HEK293T (cell line): Measurements from ENCODE around the gene ZC3H4.

Source experiments
- BHLHE40 ChIP-seq: fragments of 450-650 bp; IDR thresholded peaks from 2 replicates; pipeline ENCODE4 v1.6.1; 2016; ENCODE audit warnings: mild to moderate bottlenecking, moderate library complexity, borderline replicate concordance
- CTBP1 ChIP-seq: fragments of 450-650 bp; IDR thresholded peaks from 2 replicates; pipeline ENCODE4 v1.6.1; 2016; ENCODE audit warnings: borderline replicate concordance
- ELF4 ChIP-seq: fragments of 450-650 bp; IDR thresholded peaks from 2 replicates; pipeline ENCODE4 v1.6.1; 2017; ENCODE audit warnings: antibody characterized with exemption
- FOXA1 ChIP-seq: fragments of 450-650 bp; IDR thresholded peaks from 2 replicates; pipeline ENCODE4 v1.6.1; 2016; ENCODE audit warnings: mild to moderate bottlenecking
- FOXM1 ChIP-seq: fragments of 450-650 bp; IDR thresholded peaks from 2 replicates; pipeline ENCODE4 v1.6.1; 2017; ENCODE audit warnings: mild to moderate bottlenecking, borderline replicate concordance
- HDGF ChIP-seq: fragments of 450-650 bp; IDR thresholded peaks from 2 replicates; pipeline ENCODE4 v1.6.1; 2017; ENCODE audit warnings: antibody characterized with exemption, borderline replicate concordance
- L3MBTL2 ChIP-seq: fragments of 450-650 bp; conservative IDR thresholded peaks from 2 replicates; pipeline ENCODE4 v1.6.1; 2016; ENCODE audit warnings: mild to moderate bottlenecking
- LEF1 ChIP-seq: fragments of 450-650 bp; IDR thresholded peaks from 2 replicates; pipeline ENCODE4 v1.6.1; 2017; ENCODE audit warnings: mild to moderate bottlenecking, borderline replicate concordance
- PKNOX1 ChIP-seq: fragments of 450-650 bp; IDR thresholded peaks from 2 replicates; pipeline ENCODE4 v1.6.1; 2016
- SP1 ChIP-seq: fragments of 450-650 bp; IDR thresholded peaks from 2 replicates; pipeline ENCODE4 v1.6.1; 2017
- SUZ12 ChIP-seq: fragments of 450-650 bp; IDR thresholded peaks from 2 replicates; pipeline ENCODE4 v1.6.1; 2016; ENCODE audit warnings: mild to moderate bottlenecking
- ZNF384 ChIP-seq: fragments of 450-650 bp; IDR thresholded peaks from 2 replicates; pipeline ENCODE4 v1.6.1; 2016

DNA sequence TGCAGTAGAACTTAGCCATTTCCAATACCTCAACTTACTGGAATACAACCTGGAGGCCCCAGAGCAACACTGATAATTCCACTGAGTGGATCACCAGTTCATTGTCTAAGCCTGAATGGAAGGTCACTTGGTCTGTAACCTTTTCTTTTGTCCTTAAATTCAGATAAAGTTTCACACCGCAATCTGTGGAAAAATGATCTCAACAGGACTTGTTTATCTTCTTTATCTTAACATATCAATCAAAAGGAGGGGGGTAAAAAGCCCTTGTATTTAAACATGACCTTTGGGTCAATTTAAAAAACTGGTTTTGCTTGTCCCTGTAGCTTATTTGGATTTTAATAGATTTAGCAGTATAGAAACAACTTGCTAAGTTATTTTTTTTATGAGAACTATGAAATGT lies 38.6 kb upstream of the ZC3H4 start:
- TF ChIP-seq SUZ12: no peak
- no peak for TF ChIP-seq LEF1
- TF ChIP-seq L3MBTL2: no peak
- no peak for TF ChIP-seq FOXM1
- TF ChIP-seq ZNF384: no peak
- TF ChIP-seq PKNOX1: no peak
- TF ChIP-seq HDGF: no peak
- no peak for TF ChIP-seq FOXA1
- no peak for TF ChIP-seq ELF4
- no peak for TF ChIP-seq SP1
- TF ChIP-seq CTBP1: no peak
- no peak for TF ChIP-seq BHLHE40
